Measurements from ENCODE around the gene STK11.

The STK11 gene

GRCh38 chr19:1250437-1251260 is 45.1 kb downstream of the STK11 start:
- peak; percentile 82 for DNase-seq (ENCODE audit: low read depth, low spot score)

GRCh38 chr19:1251330-1252220 is 46.0 kb downstream of the STK11 start:
- peak; percentile 70 for DNase-seq (ENCODE audit: low read depth, low spot score)

- peak; percentile 97 for DNase-seq (ENCODE audit: low read depth, low spot score)
Measured at GRCh38 chr19:1252221-1252820, 46.7 kb downstream of the STK11 start.

- peak; percentile 97 for DNase-seq (ENCODE audit: low read depth, low spot score)
Measured at GRCh38 chr19:1252821-1253513, 47.4 kb downstream of the STK11 start.

GRCh38 chr19:1253514-1254080 is 48.0 kb downstream of the STK11 start:
- DNase-seq (ENCODE audit: low read depth, low spot score), result no peak

GRCh38 chr19:1254081-1254527 is 48.5 kb downstream of the STK11 start:
- no peak for DNase-seq (ENCODE audit: low read depth, low spot score)

- no peak for DNase-seq (ENCODE audit: low read depth, low spot score)
Measured at GRCh38 chr19:1254530-1255185, 49.1 kb downstream of the STK11 start.

GRCh38 chr19:1255186-1256161 is 49.9 kb downstream of the STK11 start:
- DNase-seq (ENCODE audit: low read depth, low spot score), result no peak

GRCh38 chr19:1256646-1257474 is 51.3 kb downstream of the STK11 start:
- no peak for DNase-seq (ENCODE audit: low read depth, low spot score)

GRCh38 chr19:1257475-1258162 is 52.0 kb downstream of the STK11 start:
- no peak for DNase-seq (ENCODE audit: low read depth, low spot score)

- DNase-seq (ENCODE audit: low read depth, low spot score), result no peak
Measured at GRCh38 chr19:1258163-1258492, 52.5 kb downstream of the STK11 start.

GRCh38 chr19:1258707-1259205 is 53.2 kb downstream of the STK11 start:
- DNase-seq (ENCODE audit: low read depth, low spot score), result no peak

GRCh38 chr19:1259206-1259875 is 53.8 kb downstream of the STK11 start:
- DNase-seq (ENCODE audit: low read depth, low spot score), result peak; percentile 66

GRCh38 chr19:1259876-1260748 is 54.5 kb downstream of the STK11 start:
- DNase-seq (ENCODE audit: low read depth, low spot score), result no peak

- peak; percentile 99 for DNase-seq (ENCODE audit: low read depth, low spot score)
Measured at GRCh38 chr19:1260749-1261537, 55.4 kb downstream of the STK11 start.

- no peak for DNase-seq (ENCODE audit: low read depth, low spot score)
Measured at GRCh38 chr19:1261538-1261797, 55.9 kb downstream of the STK11 start.
